GM21526 (cell line): Measurements from ENCODE around the gene SPRR1B.
"Not testable (repeated sequence)": the region's sequence is repeated elsewhere in the genome, so short reads cannot be mapped to it uniquely, and the experiment has no call there.

Source experiments
- ATAC-seq: cut with Tn5 transposase; IDR thresholded peaks from one replicate; pipeline ENCODE4 v1.9.1; 2021; ENCODE audit warnings: moderate library complexity; ENCODE audit not compliant: unreplicated experiment, low FRiP score

SPRR1B gene, protein sequence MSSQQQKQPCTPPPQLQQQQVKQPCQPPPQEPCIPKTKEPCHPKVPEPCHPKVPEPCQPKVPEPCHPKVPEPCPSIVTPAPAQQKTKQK

GRCh38 chr1:153030895-153031294 lies at the start of gene SPRR1B:
SPRR1B (plus strand) TSS chr1:153031203; CDS start chr1:153032346, 1,143 bp downstream.
- ATAC-seq: no peak

GRCh38 chr1:152982076-152982475 lies 48.9 kb upstream of the SPRR1B start:
- no peak for ATAC-seq

GRCh38 chr1:152983234-152983633 lies 47.8 kb upstream of the SPRR1B start:
- no peak for ATAC-seq

DNA sequence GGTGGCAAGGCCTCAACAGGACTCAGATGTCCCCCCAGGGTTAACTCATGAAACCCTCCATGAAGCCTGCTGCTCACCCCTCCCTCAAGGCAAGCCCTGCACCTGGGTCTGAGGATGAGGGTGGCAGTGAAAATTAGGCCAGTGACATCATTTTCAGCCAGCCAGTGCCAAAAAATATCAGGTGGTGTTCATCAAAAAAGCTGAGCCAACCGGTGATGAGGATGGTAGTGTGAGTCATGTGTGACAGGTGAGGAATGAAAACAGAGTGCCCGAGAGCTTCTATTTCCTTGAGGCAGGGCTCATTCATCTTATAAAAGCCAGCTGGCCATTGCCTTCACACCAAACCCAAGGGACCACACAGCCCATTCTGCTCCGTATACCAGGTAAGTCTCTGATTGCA lies 47.3 kb upstream of the SPRR1B start, which contains the start of gene SPRR1A:
Gene SPRR1A, plus strand, starts transcription at position 339 of the 400 bp plus-strand sequence. CDS start 1,150 bp downstream, outside the sequence.
- ATAC-seq: no peak

DNA sequence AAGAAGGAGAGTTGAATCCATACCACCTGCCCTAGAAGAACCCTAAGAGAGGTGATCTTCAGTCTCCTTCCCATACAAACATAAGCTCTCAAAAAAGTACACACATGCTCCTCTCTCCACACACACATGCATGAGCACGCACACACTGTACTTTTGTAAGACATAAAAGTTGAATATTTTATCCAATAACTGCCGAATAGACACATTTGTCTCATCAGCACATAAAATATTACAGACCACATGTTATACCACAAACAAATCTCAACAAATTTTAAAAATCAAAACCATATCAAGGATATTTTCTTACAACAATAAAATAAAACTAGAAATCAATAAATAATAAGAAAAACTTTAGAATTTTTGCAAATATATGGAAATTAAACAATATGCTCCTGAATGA lies 44.4 kb upstream of the SPRR1B start:
- ATAC-seq: no peak

DNA sequence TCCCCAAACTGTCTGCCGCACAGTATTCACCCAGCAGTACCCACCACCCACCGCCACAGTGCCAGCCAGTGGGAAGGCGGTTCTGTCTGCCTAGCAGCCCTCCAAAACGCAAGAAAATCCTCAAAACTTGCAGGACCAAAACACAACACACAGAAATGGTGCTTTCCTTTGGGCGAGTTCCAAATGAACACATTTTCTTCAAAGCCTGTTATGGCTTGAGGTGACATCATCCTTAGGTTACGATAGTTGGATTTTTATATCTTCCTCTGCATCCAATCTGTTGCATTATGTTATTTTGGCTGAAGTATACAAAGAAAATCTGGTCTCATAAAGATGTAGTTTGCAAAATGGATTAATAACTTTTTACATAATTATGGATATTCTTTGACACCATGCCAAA lies 37.8 kb upstream of the SPRR1B start:
- no peak for ATAC-seq

DNA sequence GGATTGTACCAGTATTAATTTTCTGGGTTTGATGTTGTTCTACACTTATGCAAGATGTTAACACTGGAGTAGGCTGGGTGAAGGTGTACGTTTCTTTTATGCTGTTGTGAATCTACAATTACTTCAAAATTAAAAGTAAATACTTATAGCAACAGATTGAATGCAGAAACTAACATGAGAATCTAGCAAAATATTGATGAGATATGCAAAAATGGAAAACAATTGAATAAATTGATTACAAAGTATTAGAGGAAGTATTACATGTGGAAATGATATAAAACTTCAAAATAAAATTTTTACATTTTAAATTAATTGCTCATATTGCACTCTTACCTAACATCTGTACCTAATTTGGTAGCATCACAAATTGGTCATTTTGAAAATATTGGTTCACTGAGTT lies 35.2 kb upstream of the SPRR1B start:
- ATAC-seq: no peak

- ATAC-seq: no peak
Observed at GRCh38 chr1:152996633-152997400, 34.2 kb upstream of the SPRR1B start.

DNA sequence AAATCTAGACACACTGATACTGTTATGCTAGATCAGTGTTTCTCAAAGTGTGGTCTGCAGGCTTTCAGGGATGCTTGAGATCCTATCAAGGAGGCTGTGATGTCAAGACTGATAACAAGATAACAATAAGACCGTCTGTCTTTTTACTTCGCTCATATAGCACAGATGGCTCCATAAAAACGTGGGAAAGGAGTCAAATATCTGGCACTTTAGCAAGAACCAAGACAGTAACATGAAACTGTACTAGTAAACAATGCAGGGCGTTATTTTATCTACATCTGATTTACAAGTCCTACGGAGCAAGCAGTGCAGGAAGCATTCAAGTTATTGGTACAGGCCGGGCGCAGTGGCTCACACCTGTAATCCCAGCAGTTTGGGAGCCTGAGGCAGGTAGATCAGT lies 33.1 kb upstream of the SPRR1B start:
- ATAC-seq: no peak

DNA sequence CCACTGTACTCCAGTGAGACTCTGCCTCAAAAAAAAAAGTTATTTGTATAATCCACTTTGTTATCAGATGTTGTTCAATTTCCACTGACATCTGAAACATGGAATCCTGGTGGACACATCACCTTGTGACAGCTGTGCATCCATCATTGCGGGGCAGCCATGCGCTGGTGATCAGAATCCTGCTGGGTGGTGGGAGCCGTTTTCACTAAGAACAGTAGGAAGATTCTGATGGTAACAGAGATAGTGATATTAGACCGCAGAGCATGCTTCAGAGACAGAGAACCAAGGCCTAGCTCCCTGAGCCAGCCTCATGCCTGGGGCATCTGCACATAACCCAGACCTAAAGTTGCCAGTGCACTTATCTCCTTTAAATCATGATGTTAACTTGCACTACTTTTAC lies 32.5 kb upstream of the SPRR1B start:
- no peak for ATAC-seq

GRCh38 chr1:152999818-153000217 lies 31.2 kb upstream of the SPRR1B start:
- ATAC-seq: no peak

DNA sequence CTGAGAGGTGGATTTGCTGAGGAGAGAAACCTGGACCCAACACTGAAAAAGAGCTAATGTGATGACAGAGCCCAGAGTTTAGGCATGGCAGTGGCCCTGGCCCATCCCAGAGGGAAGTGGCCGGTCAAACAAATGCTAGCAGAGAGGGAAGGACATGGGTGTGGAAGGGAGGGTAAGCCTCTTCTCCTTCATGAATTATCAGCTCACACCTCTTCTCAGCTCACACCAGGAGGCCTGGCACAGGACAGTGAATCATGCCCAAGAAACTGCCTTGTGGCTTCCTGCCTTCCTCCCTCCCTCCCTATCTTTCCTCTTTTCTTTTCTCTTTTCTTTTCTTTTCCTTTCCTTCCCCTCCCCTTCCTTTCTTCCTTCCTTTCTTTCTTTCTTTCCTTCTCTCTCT lies 30.7 kb upstream of the SPRR1B start:
- ATAC-seq: no peak

GRCh38 chr1:153001382-153001781 lies 29.6 kb upstream of the SPRR1B start, which contains the start of gene SPRR3:
SPRR3 (plus strand) TSS chr1:153001749; CDS start chr1:153003021, 1,272 bp downstream.
- ATAC-seq: no peak

DNA sequence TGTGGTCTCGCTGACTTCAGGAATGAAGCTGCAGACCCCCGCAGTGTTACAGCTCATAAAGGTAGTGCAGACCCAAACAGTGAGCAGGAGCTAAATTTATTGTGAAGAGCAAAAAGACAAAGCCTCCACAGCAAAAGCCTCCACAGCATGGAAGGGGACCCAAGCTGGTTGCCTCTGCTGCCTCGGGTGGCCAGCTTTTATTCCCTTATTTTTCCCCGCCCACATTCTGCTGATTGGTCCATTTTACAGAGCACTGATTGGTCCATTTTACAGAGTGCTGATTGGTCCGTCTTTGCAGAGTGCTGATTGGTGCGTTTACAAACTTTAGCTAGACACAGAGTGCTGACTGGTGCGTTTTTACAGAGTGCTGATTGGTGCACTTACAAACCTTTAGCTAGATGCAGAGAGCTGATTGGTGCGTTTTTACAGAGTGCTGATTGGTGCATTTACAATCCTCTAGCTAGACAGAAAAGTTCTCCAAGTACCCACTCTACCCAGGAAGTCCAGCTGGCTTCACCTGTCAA lies 19.7 kb upstream of the SPRR1B start:
- ATAC-seq: not testable (repeated sequence)

DNA sequence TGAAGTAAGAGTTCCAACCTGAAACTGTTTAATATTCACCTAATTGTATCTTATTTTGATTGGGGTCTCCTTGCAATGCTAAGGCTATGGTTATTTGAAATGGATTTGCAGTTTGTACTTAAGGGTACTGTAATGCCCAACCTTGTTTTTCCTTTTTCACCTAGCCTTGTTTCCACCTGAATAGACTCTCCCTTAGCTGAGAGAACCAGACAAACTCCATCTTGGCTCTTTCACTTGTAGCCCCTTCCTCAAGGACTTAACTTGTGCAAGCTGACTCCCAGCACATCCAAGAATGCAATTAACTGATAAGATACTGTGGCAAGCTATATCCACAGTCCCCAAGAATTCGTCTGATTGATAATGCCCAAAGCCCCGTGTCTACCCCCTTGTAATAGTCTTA lies 9.2 kb upstream of the SPRR1B start:
- ATAC-seq: not testable (repeated sequence)

DNA sequence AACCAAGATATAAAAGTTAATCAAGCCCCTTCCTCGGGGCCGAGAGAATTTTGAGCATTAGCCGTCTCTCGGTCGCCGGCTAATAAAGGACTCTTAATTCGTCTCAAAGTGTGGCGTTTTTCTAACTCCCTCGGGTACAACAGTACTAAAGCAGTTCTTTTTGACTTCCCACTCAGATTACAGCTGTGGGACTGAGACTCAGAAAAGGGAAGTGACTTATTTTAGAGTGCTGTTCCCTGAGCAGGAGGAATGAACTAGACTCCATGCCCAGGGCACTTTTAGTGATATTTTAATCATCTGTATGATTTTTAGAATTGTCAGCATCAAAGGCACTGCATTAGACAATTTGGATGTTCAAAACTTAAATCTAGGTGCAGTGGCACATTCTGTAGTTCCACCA lies 8.7 kb upstream of the SPRR1B start:
- ATAC-seq: not testable (repeated sequence)

DNA sequence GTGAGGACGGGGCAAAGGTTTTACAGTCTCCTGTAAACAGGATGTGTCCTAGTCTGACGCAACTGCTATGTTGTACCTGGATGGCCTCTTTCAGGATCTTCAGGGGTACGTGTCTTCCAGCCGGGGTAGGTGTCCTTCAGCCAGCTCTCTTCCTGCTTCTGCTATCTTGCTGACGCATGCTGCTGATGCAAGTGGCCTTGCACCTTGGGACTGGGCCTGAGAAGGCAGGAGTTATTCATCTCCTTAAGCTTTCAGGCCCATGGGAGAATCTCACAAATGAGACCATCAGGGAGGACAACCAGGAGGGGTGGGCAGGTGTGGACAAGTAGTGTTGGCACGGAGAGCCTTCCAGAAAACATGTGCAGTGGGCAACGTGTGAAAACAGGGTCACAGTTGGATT lies 7.9 kb upstream of the SPRR1B start:
- no peak for ATAC-seq

- no peak for ATAC-seq
Observed at GRCh38 chr1:153024413-153024812, 6.6 kb upstream of the SPRR1B start.

DNA sequence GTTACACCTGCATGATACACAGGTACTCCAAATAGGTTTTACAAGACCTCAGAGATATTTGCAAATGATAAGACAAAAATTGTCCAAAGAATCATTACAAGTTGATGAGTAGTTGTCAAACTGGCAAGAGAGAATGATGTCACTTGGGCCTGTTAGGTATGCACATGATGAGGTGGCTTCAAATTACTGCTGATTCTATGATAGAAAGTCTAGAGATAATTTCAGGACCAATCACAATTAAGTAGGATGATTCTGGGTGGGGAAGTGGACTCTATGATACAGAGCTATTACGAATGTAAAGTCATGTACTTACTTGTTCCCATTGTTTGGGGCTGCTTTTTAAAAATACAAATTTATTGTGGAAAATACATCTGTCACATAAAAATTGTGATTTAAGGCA lies 5.2 kb upstream of the SPRR1B start:
- no peak for ATAC-seq

GRCh38 chr1:153028766-153029165 lies 2.2 kb upstream of the SPRR1B start:
- no peak for ATAC-seq

GRCh38 chr1:153032073-153032472 lies 1.1 kb downstream of the SPRR1B start:
- no peak for ATAC-seq
